ENCODE data around the gene FTCD.

GRCh38 chr21:46137908-46138307, 17.5 kb downstream of the FTCD start:
- TF ChIP-seq CTCF (conservative IDR thresholded peaks at IDR 0.05 in 1 of 2, IDR thresholded peaks at IDR 0.05 in 1 of 2; ENCODE audit: extremely low read depth in 1 of 2, insufficient read depth in 1 of 2, low read depth in 1 of 2, low read length in 2 of 2) (no peak), EZH2 (IDR thresholded peaks at IDR 0.05; ENCODE audit: borderline replicate concordance, low read length) (no peak)

Data from mammary epithelial cell (primary cell).